Measurements from ENCODE around the gene PRSS22. TPM values are rescaled to one million over a fixed set of nuclear protein-coding genes. Genes with fewer than 3 reads are reported as not detected.

The PRSS22 gene
- total RNA-seq, 4 donors from 2014 or later = not detected

DNA sequence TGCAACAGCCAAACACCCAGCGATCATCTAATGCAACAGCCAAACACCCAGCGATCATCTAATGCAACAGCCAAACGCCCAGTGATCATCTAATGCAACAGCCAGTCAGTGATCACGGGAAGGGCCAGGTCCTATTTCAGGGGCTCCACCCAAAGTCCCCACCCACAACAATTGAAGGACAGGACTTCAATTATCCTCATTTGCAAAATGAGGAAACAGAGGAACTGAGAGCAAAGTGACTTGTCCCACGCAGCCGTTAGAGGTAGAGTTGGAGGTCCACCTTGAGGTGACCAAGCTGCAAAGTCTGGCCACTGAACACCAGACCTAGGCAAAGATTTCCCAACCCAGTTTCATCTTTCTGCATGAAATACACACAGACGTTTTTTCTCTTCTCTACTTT, 24.2 kb downstream of the PRSS22 start:
- intact Hi-C loops (cut with DNase I) = no loop called here
- Histone ChIP-seq H3K4me3 (no peak overlapping the region), H3K9me3 (no peaks in the 10 kb centered on the region), H3K4me1 (peaks cover 0 to 11% (median 8%) of the 10 kb centered on the region in 4 donors), H3K36me3 (no peaks in the 10 kb centered on the region), H3K27me3 (peaks cover 0 to 71% (median 2%) of the 10 kb centered on the region in 4 donors), H3K27ac (replicated peaks in 1 of 4) (no peak overlapping the region)
- WGBS = 67% methylated on average over 7 of the region's 7 CpGs
- no peak for DNase-seq (ENCODE audit: extremely low spot score)
- no peak for TF ChIP-seq POLR2A (IDR thresholded peaks at IDR 0.05; ENCODE audit: low read depth)
- TF ChIP-seq, protein P1, sequence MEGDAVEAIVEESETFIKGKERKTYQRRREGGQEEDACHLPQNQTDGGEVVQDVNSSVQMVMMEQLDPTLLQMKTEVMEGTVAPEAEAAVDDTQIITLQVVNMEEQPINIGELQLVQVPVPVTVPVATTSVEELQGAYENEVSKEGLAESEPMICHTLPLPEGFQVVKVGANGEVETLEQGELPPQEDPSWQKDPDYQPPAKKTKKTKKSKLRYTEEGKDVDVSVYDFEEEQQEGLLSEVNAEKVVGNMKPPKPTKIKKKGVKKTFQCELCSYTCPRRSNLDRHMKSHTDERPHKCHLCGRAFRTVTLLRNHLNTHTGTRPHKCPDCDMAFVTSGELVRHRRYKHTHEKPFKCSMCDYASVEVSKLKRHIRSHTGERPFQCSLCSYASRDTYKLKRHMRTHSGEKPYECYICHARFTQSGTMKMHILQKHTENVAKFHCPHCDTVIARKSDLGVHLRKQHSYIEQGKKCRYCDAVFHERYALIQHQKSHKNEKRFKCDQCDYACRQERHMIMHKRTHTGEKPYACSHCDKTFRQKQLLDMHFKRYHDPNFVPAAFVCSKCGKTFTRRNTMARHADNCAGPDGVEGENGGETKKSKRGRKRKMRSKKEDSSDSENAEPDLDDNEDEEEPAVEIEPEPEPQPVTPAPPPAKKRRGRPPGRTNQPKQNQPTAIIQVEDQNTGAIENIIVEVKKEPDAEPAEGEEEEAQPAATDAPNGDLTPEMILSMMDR (IDR thresholded peaks at IDR 0.05) = no peak
- no peak for TF ChIP-seq EP300 (IDR thresholded peaks at IDR 0.05)
- no peak for TF ChIP-seq POLR2AphosphoS5 (IDR thresholded peaks at IDR 0.05)

- Histone ChIP-seq H3K36me3 (no peaks in the 10 kb centered on the region), H3K4me1 (peaks cover 0 to 11% (median 8%) of the 10 kb centered on the region in 4 donors), H3K27me3 (peaks cover 0 to 69% (median 0%) of the 10 kb centered on the region in 4 donors), H3K4me3 (no peak overlapping the region), H3K27ac (replicated peaks in 1 of 4) (no peak overlapping the region), H3K9me3 (no peaks in the 10 kb centered on the region)
- TF ChIP-seq POLR2AphosphoS5 (IDR thresholded peaks at IDR 0.05) (no peak), POLR2A (IDR thresholded peaks at IDR 0.05; ENCODE audit: low read depth) (no peak), EP300 (IDR thresholded peaks at IDR 0.05) (no peak)
- TF ChIP-seq, protein P1 (IDR thresholded peaks at IDR 0.05) = no peak
- intact Hi-C loops (cut with DNase I) = no loop called here
- WGBS = 72% methylated on average over 15 of the region's 15 CpGs
- DNase-seq (ENCODE audit: extremely low spot score) = no peak
Measured at GRCh38 chr16:2831203-2831602, 26.8 kb downstream of the PRSS22 start.

- Histone ChIP-seq H3K4me3 (no peak overlapping the region), H3K27ac (replicated peaks in 1 of 4) (no peak overlapping the region), H3K4me1 (peaks cover 0 to 8% (median 0%) of the 10 kb centered on the region in 4 donors), H3K36me3 (no peaks in the 10 kb centered on the region), H3K9me3 (no peaks in the 10 kb centered on the region), H3K27me3 (peaks cover 0 to 74% (median 0%) of the 10 kb centered on the region in 4 donors)
- intact Hi-C loops (cut with DNase I) = no loop called here
- TF ChIP-seq POLR2A (IDR thresholded peaks at IDR 0.05; ENCODE audit: low read depth) = no peak
- TF ChIP-seq, protein P1 (IDR thresholded peaks at IDR 0.05) = no peak
- TF ChIP-seq EP300 (IDR thresholded peaks at IDR 0.05) = no peak
- TF ChIP-seq POLR2AphosphoS5 (IDR thresholded peaks at IDR 0.05) = no peak
- WGBS = 100% methylated on average over 2 of the region's 5 CpGs
- DNase-seq (ENCODE audit: extremely low spot score) = no peak
Measured at GRCh38 chr16:2830355-2830695, 27.6 kb downstream of the PRSS22 start.

DNA sequence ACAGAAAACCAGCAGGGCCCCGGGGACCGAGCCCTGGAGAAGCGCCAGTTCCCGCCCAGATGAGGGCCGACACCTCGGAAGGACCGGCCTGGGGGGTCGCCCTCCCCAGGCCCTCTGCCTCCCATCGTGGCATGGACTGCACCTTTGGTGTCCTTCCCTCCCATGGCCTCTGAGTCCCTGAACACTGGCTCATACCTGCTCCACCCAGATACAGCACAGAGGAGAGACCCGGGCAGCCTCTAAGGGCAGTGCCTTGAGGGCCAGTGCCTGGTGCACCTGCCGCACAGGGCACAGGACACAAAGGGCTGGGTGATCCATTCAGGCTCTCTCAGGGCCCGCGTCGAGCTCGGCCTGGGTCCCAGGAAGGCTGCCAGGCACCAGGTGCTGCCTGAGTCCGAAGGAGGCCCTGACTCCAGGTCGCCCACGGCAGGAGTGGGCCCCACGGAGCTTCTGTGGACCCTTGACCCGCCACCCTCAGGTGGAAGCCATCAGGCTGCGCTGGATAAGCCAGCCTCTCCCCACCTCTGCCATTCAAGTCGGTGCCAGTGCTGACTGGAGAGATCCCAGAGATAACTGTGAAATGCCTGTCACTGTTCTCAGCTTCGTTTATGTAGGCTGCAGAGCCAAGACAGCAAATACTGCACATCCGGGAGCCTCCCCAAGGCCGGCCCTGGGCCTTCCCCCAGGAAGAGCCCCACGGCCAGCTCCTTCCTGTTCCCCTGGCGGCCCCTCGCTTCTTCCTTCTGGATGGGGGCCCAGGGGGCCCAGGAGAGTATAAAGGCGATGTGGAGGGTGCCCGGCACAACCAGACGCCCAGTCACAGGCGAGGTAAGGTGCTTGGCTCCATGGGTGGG, 28.2 kb downstream of the PRSS22 start, which contains the start of gene ZG16B:
ZG16B (plus strand) TSS at position 803 of the 854 bp plus-strand sequence. CDS start 139 bp downstream, outside the sequence.
- 51% methylated on average over 6 of the region's 32 CpGs for WGBS
- H3K9me3 ChIP-seq = no peaks in the 10 kb centered on the region
- intact Hi-C loops (cut with DNase I) = no loop called here
- no peak within 1 kb of the TSS for H3K27ac ChIP-seq (replicated peaks in 1 of 4)
- TF ChIP-seq EP300 (IDR thresholded peaks at IDR 0.05) (no peak), POLR2A (IDR thresholded peaks at IDR 0.05; ENCODE audit: low read depth) (no peak), POLR2AphosphoS5 (IDR thresholded peaks at IDR 0.05) (no peak)
- TF ChIP-seq, protein P1 (IDR thresholded peaks at IDR 0.05) = no peak
- peaks cover 0 to 8% (median 0%) of the 10 kb centered on the region in 4 donors for H3K4me1 ChIP-seq
- H3K27me3 ChIP-seq = peaks cover 0 to 77% (median 0%) of the 10 kb centered on the region in 4 donors
- H3K4me3 ChIP-seq = no peak within 1 kb of the TSS
- no peaks in the 10 kb centered on the region for H3K36me3 ChIP-seq
- no peak for DNase-seq (ENCODE audit: extremely low spot score)

Measured in esophagus muscularis mucosa (tissue), 4 donors.